HG03432 (cell line): ENCODE data around the gene ZNF562.

ENCODE experiments used
- ATAC-seq: cut with Tn5 transposase; IDR thresholded peaks from one replicate; pipeline ENCODE4 v1.9.1; 2021; ENCODE audit warnings: mild to moderate bottlenecking, moderate library complexity; ENCODE audit not compliant: unreplicated experiment

The ZNF562 gene

DNA sequence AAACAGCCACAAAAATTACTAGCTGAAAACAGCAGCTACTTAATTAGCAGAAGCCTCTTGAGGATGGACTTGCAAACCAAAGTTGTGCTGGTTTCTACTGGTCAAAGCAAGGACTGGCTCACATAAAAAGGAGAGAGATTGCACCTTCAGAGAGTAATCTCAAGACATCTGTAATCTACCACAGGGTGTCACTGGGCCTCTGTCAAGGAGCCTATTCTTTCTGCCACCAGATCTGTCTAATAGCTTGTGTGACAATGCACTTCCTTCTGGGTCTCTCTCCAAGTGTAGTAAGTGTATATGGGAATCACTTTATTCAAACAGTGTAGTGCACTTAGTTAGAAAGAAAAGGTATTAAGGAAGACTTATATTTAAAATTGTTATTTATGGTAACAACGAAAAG lies 29.4 kb downstream of the ZNF562 start:
- no peak for ATAC-seq

DNA sequence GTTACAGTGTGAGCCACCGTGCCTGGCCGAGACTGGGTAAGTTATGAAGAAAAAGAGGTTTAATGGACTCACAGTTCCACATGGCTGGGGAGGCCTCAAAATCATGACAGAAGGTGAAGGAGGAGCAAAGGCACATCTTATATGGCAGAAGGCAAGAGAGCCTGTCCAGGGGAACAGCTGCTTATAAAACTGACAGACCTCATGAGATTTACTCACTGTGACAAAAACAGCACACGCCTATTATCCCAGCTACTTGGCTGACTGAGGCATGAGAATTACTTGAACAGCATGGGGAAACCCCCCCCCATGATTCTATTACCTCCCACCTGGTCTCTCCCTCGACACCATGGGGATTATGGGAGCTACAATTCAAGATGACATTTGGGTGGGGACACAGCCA lies 30.4 kb downstream of the ZNF562 start:
- no peak for ATAC-seq

DNA sequence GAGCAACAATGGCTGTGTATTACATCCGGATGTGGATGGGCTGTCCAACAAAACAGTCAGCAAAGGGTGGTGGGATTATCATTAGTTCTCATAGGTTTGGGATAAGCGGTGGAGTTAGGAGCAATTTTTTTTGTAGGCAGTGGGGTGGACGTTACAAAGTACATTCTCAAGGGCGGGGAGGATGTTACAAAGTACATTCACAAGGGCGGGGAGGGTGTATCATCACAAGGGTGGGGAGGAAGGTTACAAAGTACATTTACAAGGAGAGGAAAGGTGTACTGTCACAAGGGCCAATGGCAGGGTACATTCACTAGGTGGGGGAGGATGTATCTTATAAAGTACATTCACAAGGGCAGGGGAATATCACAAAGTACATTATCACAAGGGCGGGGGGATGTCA lies 33.1 kb downstream of the ZNF562 start:
- no peak for ATAC-seq

DNA sequence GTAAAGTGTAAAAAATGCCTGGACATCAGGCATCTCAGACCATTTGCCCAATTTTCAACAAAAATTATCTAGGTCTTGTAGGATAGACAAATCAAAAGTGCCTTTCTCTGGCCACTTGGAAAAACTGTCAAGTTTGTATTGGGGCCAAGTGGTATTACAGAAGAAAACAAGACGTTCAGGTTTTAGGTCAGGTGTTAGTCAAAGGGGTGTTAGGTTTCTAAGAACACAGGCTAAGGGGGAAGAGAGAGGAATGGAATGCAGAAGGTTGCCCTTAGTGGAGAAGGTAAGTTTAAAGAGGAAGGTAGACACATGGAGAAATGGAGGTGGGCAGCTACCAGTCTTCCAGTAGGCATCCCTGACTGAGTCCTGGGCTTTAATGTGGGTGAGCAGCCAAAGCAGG lies 33.9 kb downstream of the ZNF562 start:
- ATAC-seq: no peak

DNA sequence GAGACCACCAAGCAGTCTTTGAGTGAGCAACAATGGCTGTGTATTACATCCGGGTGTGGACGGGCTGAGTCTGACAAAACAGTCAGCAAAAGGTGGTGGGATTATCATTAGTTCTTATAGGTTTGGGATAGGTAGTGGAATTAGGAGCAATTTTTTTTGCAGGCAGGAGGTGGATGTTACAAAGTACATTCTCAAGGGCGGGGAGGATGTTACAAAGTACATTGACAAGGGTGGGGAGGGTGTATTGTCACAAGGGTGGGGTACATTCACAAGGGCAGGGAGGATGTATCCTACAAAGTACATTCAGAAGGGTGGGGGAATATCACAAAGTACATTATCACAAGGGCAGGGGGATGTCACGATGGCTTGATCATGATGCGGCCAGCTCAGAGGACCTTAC lies 38.9 kb downstream of the ZNF562 start:
- ATAC-seq: no peak

DNA sequence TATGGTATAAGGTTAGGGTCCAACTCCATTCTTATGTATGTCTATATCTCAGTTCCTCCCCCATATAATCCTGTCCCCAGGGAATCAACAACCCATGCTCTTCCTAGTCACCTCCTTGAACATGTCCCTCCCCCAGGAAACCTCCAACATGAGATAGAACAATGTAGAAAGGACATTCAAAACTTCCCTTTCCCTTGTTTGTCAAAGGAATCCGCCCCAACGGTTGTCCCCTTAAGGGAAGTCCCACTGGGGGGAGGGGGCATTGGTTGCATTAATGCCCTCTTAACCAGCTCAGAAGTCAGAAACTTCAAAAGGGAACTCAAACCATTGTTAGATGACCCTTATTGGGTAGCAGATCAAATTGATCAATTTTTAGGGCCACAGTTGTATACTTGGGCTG lies 47.0 kb downstream of the ZNF562 start:
- ATAC-seq: no peak

DNA sequence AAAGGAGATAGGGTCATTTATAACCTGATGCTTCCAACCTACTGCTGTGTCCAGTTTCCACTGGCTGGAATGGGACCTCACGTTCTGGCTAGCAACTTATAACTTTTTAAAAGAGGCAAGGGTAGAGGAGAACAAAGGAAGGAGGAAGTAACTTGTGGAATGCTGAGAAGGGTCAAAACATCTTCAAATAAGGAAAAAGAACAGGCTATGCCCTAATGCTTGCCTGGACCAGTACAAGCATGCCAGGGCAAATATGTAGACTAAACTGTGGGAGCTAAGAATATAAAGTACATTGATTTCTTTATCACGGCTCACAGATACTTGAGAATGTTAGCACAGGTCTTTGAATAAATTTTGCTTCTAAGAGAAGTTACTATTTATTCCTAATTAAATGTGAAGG lies 52.4 kb downstream of the ZNF562 start:
- ATAC-seq: no peak

DNA sequence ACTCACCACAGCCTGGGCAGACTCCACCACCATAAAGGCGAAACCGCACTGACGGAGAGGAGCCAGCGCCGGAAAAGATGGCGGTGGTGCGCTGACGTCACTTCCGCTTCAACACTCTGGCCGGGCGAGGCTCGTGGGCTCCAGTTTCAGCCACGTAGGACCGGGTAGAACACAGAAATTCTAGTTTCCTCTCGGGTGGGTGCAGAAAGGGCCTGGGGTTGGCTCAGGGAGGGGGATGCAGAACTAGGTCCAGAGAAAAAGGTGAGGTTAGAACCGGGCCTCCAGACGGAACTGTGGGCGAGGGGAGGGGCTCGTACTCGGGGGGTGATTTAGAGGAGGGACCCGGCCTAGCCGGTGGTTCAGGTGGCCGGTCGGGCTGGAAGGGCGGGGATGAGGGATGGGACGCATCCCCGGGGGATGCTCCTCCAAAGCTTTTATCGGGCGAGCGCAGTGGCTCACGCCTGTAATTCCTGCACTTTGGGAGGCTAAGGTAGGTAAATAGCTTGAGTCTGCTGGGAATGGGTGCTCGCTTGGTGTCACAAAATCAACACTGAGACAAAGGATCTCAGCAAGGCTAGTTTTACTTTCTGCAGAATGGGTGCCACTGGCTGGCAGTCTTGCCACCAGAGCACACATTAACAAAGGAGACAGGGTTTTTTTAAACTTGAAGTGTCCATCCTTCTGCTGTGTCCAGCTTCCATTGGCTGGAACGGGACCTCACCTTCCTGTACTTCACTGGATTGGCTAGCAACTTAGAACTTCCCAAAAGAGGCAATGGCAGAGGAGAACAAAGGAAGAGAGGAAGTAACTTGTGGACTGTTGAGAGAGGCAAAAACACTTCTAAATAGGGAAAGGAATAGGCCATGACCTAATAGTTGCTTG lies 53.5 kb downstream of the ZNF562 start, which contains the start of gene ZNF561:
TSS of gene ZNF561 (minus strand) at position 77 of the 882 bp plus-strand sequence. CDS start 1,776 bp downstream, outside the sequence.
- ATAC-seq: peak; percentile 77

DNA sequence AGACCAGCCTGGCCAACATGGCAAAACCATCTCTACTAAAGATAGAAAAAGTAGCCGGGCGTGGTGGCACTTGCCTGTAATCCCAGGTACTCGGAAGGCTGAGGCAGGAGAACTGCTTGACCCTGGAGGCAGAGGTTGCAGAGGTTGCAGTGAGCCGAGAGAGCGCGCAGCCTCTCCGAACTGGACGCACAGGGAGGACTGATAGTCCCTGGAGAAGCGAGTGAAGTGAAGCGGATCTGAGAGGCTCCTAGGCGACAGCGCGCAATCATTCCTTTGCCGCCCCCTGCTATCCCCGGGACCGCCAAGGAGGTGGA lies 54.1 kb downstream of the ZNF562 start:
- no peak for ATAC-seq

DNA sequence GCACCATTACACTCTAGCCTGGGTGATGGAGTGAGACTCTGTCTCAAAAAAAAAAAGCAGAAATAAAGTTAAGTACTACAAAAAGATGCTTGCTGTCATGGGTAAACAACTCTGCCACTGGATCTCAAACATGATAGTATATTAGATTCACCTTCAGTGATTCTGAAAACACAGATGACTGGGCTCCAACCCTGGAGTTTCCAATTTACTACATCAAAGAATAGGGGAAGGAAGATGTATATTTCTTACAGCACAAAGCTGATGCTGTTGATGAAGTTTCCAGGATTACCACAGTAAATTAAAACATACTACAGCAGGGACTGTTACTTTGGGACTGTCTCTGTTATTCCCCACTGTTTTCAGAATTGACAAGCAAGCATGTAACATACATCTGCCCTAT lies 59.1 kb downstream of the ZNF562 start:
- no peak for ATAC-seq

DNA sequence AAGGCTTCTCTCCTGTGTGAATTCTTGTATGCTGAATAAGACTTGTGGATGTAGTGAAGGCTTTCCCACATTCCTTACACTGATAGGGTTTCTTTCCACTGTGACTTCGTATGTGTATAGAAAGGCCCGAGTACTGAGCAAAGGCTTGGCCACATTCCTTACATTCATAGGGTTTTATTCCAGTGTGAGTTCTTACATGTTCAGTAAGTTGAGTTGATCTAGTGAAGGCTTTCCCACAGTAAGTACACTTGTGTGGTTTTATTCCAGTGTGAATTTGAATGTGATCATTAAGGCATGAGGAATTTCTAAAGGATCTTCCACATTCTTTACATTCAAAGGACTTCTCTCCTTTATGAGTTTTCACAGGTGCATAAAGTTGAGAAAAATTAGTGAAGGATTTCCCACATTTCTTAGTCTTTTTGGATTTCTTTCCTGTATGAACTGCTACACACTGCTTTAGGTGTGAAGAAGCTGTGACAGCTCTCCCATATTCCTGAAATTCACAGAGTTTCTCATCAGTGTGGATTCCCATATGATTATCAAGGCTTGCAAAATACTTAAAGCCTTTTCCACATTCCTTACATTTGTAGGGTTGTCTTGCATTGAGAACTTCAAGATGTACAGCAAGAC lies 64.3 kb downstream of the ZNF562 start:
- no peak for ATAC-seq

DNA sequence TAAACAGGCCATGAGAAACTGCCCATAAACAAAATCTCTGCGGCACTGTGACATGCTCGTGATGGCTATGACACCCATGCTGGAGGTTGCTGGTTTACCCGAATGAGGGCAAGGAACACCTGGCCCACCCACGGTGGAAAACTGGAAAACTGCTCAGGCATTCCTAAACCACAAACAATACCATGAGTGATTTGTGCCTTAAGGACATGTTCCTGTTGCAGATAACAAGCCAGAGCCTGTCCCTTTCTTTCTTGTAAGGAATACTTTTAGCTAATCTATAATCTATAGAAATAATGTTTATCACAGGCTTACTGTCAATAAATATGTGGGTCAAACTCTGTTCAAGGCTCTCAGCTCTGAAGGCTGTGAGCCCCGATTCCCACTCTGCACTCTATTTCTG lies 66.0 kb downstream of the ZNF562 start:
- no peak for ATAC-seq

DNA sequence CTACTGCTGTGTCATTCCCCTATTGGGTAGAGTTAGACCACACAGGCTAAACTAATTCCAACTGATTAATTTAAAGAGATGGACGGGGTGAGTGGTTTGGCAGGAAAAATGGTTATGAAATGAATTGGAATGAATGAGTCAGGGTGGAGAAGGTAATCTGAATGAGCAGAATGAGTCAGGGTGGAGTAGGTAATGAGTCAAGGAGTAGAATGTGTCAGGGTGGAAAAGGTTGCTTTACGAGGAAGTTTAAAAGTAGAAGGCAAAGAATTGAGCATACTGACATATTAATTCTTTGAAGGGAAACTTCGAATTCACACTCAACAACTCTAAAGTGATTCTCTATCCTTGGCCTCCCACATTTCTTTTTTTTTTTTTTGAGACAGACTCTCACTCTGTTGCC lies 77.9 kb downstream of the ZNF562 start:
- no peak for ATAC-seq
